Measurements from ENCODE around the gene PKLR.
"Not testable (repeated sequence)": the region's sequence is repeated elsewhere in the genome, so short reads cannot be mapped to it uniquely, and the experiment has no call there.

PKLR gene

DNA sequence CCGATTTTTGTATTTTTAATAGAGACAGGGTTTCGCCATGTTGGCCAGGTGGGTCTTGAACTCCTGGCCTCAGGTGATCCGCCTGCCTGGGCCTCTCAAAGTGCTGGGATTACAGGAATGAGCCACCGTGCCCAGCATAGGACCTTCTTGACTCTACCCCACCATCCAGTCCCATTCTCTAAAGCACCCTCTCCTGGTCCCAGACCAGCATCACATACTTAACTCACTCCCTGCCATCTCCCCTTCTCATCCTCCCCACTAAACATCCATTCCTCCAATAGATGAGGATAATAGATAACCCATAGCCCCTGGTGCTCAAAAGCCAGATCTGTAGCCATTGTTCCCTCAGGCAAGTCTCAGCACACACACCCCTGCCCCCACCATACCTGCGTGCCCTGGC is 48.0 kb downstream of the PKLR start:
- no peak for TF ChIP-seq CTCF (IDR thresholded peaks at IDR 0.05; ENCODE audit: borderline replicate concordance, control extremely low read depth, extremely low read depth, insufficient read depth, missing control alignments)
- DNase-seq (ENCODE audit: low spot score): no peak
- in situ Hi-C loops (cut with MboI; ENCODE audit: low sequenced_read_pairs, unreplicated experiment): no loop called here

DNA sequence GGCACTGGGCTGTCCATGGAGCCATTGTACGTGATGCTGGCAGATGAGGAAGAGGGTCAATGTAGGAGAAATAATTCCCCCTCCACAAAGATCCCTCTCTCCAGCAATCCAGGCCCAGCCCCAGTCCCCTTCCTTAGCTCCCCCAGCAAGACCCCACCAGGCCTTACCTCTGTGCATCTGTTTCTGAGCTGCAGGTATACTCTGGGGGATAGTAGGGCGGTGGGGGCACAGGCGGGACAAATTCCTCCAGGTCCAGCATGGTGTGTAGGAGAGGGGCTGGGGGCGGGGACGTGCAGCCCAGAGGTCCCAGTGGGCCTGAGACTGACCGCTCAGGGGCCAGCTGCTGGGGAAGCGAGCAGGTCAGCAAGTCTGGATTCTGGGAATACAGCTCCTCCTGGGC is 49.7 kb downstream of the PKLR start:
- TF ChIP-seq CTCF (IDR thresholded peaks at IDR 0.05; ENCODE audit: borderline replicate concordance, control extremely low read depth, extremely low read depth, insufficient read depth, missing control alignments): no peak
- no peak for DNase-seq (ENCODE audit: low spot score)
- in situ Hi-C loops (cut with MboI; ENCODE audit: low sequenced_read_pairs, unreplicated experiment): no loop called here

- in situ Hi-C loops (cut with MboI; ENCODE audit: low sequenced_read_pairs, unreplicated experiment): no loop called here
These were observed 50.4 kb downstream of the PKLR start for GRCh38 chr1:155250633-155251449.

GRCh38 chr1:155250246-155250632 is 51.0 kb downstream of the PKLR start:
- peak; percentile 42 for DNase-seq (ENCODE audit: low spot score)
- in situ Hi-C loops (cut with MboI; ENCODE audit: low sequenced_read_pairs, unreplicated experiment): no loop called here
- no peak for TF ChIP-seq CTCF (IDR thresholded peaks at IDR 0.05; ENCODE audit: borderline replicate concordance, control extremely low read depth, extremely low read depth, insufficient read depth, missing control alignments)

More at GRCh38 chr1:155250633-155251449, 50.4 kb downstream of the PKLR start:
- TF ChIP-seq CTCF (IDR thresholded peaks at IDR 0.05; ENCODE audit: borderline replicate concordance, control extremely low read depth, extremely low read depth, insufficient read depth, missing control alignments): peak; percentile 100
- peak; percentile 97 for DNase-seq (ENCODE audit: low spot score)

GRCh38 chr1:155247667-155248553 is 53.3 kb downstream of the PKLR start:
- in situ Hi-C loops (cut with MboI; ENCODE audit: low sequenced_read_pairs, unreplicated experiment): no loop called here
- no peak for TF ChIP-seq CTCF (IDR thresholded peaks at IDR 0.05; ENCODE audit: borderline replicate concordance, control extremely low read depth, extremely low read depth, insufficient read depth, missing control alignments)
- no peak for DNase-seq (ENCODE audit: low spot score)

DNA sequence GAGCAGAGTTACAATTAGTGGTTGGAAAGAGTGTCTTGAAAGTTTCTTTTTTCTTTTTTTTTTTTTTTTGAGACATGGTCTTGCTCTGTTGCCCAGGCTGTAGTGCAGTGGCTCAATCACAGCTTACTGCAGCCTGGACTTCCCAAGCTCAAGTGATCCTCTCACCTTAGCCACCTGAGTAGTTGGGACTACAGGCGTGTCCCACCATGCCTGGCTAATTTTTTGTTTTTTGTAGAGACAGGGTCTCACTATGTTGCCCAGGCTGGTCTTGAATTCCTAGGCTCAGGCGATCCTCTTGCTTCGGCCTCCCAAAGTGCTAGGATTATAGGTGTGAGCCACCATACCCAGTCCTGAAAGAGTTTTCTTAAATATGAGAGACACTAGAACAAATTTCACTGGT is 54.4 kb downstream of the PKLR start:
- DNase-seq (ENCODE audit: low spot score); in situ Hi-C loops (cut with MboI; ENCODE audit: low sequenced_read_pairs, unreplicated experiment): not testable (repeated sequence)

DNA sequence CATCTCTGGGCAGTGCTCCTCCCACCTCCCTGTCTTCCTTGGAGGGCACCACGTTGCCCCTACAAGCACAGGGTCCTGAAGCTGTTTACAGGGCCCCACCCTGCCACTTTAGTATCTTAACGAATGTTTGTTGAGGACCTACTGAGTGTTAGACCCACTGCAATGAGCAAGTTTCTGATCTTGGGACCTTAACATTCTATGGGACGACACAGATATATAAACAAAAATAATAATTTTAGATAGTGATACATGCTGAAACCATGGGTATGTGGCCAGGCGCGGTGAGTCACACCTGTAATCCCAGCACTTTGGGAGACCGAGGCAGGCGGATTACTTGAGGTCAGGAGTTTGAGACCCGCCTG is 56.1 kb downstream of the PKLR start:
- in situ Hi-C loops (cut with MboI; ENCODE audit: low sequenced_read_pairs, unreplicated experiment): no loop called here
- no peak for TF ChIP-seq CTCF (IDR thresholded peaks at IDR 0.05; ENCODE audit: borderline replicate concordance, control extremely low read depth, extremely low read depth, insufficient read depth, missing control alignments)
- DNase-seq (ENCODE audit: low spot score): no peak

Measured in GM13976 (cell line).